LNCaP clone FGC (cell line): Measurements from ENCODE around the gene EFCAB6.

Source experiments
- DNase-seq: peaks from one replicate; pipeline ENCODE4 v3.0.0-alpha.2; 2011; ENCODE audit warnings: low read depth
- H3K4me3 ChIP-seq: 2 replicates; pipeline ENCODE4 v1.5.1; 2011; ENCODE audit warnings: mild to moderate bottlenecking, low read depth, low read length, control low read depth
- TF ChIP-seq, protein P1 (sequence below): IDR thresholded peaks from 2 replicates; pipeline ENCODE4 v1.5.1; 2012; ENCODE audit warnings: mild to moderate bottlenecking; ENCODE audit not compliant: control insufficient read depth, insufficient read depth; ENCODE audit errors: extremely low read depth

Gene EFCAB6

DNA sequence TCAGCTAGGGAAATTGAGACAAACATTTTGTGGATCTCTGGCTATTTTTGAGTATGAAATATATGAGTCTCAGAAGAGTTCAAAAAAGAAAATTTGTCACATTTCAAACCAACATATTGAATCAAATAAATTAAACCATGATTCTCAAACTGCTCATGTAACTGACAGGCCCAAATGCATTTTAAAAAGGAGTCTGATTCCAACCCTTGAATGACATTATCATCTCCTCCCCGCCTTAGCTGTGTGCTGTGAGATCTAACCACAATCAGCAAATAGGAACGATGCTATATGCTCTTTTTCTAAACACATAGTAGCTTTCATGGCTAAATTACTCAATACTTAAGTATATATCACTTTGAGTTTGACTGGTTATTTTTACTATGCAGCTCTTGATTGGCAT is 57.1 kb downstream of the EFCAB6 start:
- H3K4me3 ChIP-seq: no peak overlapping the region
- DNase-seq: no peak
- TF ChIP-seq, protein P1, sequence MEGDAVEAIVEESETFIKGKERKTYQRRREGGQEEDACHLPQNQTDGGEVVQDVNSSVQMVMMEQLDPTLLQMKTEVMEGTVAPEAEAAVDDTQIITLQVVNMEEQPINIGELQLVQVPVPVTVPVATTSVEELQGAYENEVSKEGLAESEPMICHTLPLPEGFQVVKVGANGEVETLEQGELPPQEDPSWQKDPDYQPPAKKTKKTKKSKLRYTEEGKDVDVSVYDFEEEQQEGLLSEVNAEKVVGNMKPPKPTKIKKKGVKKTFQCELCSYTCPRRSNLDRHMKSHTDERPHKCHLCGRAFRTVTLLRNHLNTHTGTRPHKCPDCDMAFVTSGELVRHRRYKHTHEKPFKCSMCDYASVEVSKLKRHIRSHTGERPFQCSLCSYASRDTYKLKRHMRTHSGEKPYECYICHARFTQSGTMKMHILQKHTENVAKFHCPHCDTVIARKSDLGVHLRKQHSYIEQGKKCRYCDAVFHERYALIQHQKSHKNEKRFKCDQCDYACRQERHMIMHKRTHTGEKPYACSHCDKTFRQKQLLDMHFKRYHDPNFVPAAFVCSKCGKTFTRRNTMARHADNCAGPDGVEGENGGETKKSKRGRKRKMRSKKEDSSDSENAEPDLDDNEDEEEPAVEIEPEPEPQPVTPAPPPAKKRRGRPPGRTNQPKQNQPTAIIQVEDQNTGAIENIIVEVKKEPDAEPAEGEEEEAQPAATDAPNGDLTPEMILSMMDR: no peak

GRCh38 chr22:43754176-43754575 is 57.9 kb downstream of the EFCAB6 start:
- no peak for DNase-seq
- H3K4me3 ChIP-seq: no peak overlapping the region
- TF ChIP-seq, protein P1: no peak

GRCh38 chr22:43753688-43754087 is 58.4 kb downstream of the EFCAB6 start:
- TF ChIP-seq, protein P1: no peak
- H3K4me3 ChIP-seq: no peak overlapping the region
- DNase-seq: no peak

DNA sequence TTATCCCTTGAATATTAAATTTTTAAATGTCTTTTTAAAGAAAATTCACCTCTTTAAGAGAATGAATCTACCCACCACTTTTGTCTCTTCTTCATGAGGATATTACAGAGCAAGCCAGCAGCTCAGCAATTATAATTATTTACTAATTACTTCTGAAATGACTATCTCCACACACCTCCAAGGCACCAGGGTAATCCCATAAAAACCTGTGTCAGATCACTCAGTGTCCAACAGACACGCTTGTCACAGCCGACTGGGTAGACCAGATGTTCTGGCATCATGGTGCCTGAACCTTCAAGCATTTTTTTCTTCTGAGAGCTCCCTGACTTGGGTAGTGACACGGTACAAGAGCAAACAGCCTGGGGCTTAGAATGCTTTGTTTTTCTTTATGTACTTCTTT is 61.4 kb downstream of the EFCAB6 start:
- H3K4me3 ChIP-seq: no peak overlapping the region
- DNase-seq: no peak
- TF ChIP-seq, protein P1: no peak

DNA sequence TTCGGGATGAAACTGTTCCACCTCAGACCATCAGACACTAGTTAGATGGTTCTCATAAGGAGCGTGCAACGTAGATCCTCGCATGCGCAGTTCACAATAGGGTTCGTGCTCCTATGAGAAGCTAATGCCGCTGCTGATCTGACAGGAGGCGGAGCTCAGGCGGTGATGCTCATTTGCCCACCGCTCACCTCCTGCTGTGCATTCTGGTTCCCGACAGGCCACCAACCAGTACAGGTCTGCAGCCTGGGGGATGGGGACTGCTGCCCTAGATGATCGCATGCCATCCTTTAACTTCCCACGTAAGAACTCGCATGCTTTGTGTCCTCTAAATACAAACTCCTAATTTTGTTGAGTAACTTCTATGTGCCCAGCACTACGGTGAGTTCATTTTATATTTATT is 62.6 kb downstream of the EFCAB6 start:
- TF ChIP-seq, protein P1: no peak
- H3K4me3 ChIP-seq: no peak overlapping the region
- no peak for DNase-seq

DNA sequence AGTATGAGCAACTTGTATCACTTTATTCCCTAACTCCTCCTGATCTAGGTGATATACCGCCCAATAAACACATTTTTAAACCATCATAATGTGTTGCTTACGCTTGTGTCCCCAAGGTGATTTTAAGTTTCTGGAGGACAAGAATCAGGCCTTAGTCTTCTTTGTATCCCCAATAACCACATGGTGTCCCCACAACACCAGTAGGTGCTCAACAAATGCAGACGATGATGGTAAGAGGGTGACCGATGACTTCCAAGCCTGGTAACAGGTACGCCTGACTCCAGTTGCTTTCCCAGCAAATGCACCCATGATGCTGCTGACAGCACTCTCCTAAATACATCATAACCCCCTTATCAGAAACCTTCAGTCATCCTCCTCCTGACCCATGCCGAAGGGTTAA is 64.2 kb downstream of the EFCAB6 start:
- H3K4me3 ChIP-seq: no peak overlapping the region
- TF ChIP-seq, protein P1: no peak
- no peak for DNase-seq

DNA sequence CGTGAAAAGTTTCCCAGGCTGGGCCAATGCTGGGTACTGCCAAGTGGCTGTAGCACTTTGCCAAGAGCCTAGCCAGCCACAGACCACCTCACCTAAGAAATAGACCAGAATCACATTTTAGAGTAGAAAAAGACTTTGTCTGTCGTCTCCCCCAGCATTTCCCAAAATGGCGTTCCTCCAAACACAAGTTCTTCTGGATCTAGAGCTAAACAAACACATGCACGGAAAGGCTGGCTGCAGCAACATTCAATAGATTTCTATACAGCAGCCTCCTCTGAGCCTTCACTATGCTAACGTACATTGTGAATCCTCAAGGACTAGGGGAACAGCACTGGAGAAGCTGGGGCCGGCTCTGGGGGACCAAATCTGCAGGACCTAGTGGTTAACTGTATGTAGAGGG is 65.0 kb downstream of the EFCAB6 start:
- DNase-seq: no peak
- H3K4me3 ChIP-seq: no peak overlapping the region
- TF ChIP-seq, protein P1: no peak
